ENCODE results near the gene SLC52A3.

- TF ChIP-seq POLR2AphosphoS2 (conservative IDR thresholded peaks at IDR 0.05; ENCODE audit: low read length): no peak
- no peak for TF ChIP-seq PHF8 (IDR thresholded peaks at IDR 0.05; ENCODE audit: borderline replicate concordance, low read depth)
- TF ChIP-seq POLR2A (IDR thresholded peaks at IDR 0.05; ENCODE audit: low read length): no peak
- no peak for TF ChIP-seq NFE2L2 (conservative IDR thresholded peaks at IDR 0.05; ENCODE audit: low read length)
- TF ChIP-seq CTCF (IDR thresholded peaks at IDR 0.05): no peak
- no peak for TF ChIP-seq ZNF302 (CRISPR knock-in tag; IDR thresholded peaks at IDR 0.05)
- TF ChIP-seq CEBPB (IDR thresholded peaks at IDR 0.05): no peak
- no peak for TF ChIP-seq ZSCAN20 (CRISPR knock-in tag; IDR thresholded peaks at IDR 0.05)
- TF ChIP-seq CHD4 (IDR thresholded peaks at IDR 0.05; ENCODE audit: borderline replicate concordance): no peak
- no peak for TF ChIP-seq MAX (IDR thresholded peaks at IDR 0.05)
- no peak for TF ChIP-seq MAFK (IDR thresholded peaks at IDR 0.05; ENCODE audit: partially characterized antibody)
These were observed 22.5 kb downstream of the SLC52A3 start for GRCh38 chr20:745683-746301.
